ENCODE data around the gene TAS2R40.
"Not testable (repeated sequence)": the region's sequence is repeated elsewhere in the genome, so short reads cannot be mapped to it uniquely, and the experiment has no call there.

The TAS2R40 gene

GRCh38 chr7:143221737-143222136, at the start of gene TAS2R40:
TAS2R40 (plus strand) TSS chr7:143222037; CDS start chr7:143222079, 42 bp downstream.
- no peak for DNase-seq

GRCh38 chr7:143172354-143172753, 49.5 kb upstream of the TAS2R40 start:
- no peak for DNase-seq

GRCh38 chr7:143176128-143176527, 45.7 kb upstream of the TAS2R40 start:
- no peak for DNase-seq

- DNase-seq, result no peak
Measured at GRCh38 chr7:143177374-143178119, 44.3 kb upstream of the TAS2R40 start.

- DNase-seq, result not testable (repeated sequence)
Measured at GRCh38 chr7:143180771-143181170, 41.1 kb upstream of the TAS2R40 start.

- no peak for DNase-seq
Measured at GRCh38 chr7:143181349-143181748, 40.5 kb upstream of the TAS2R40 start.

- DNase-seq, result no peak
Measured at GRCh38 chr7:143183024-143183423, 38.8 kb upstream of the TAS2R40 start, which contains the start of gene TAS2R39. TAS2R39 (plus strand) TSS chr7:143183419; CDS start chr7:143183419, 0 bp downstream.

- DNase-seq, result no peak
Measured at GRCh38 chr7:143185551-143185950, 36.3 kb upstream of the TAS2R40 start.

- no peak for DNase-seq
Measured at GRCh38 chr7:143188994-143189393, 32.8 kb upstream of the TAS2R40 start.

GRCh38 chr7:143193880-143194279, 28.0 kb upstream of the TAS2R40 start:
- DNase-seq, result no peak

- DNase-seq, result no peak
Measured at GRCh38 chr7:143199040-143199439, 22.8 kb upstream of the TAS2R40 start.

GRCh38 chr7:143202161-143202560, 19.7 kb upstream of the TAS2R40 start:
- no peak for DNase-seq

GRCh38 chr7:143203386-143203785, 18.5 kb upstream of the TAS2R40 start:
- no peak for DNase-seq

GRCh38 chr7:143205560-143206293, 16.1 kb upstream of the TAS2R40 start:
- no peak for DNase-seq

- DNase-seq, result no peak
Measured at GRCh38 chr7:143210541-143210940, 11.3 kb upstream of the TAS2R40 start.

GRCh38 chr7:143213478-143213877, 8.4 kb upstream of the TAS2R40 start:
- not testable (repeated sequence) for DNase-seq

- peak; percentile 45 for DNase-seq
Measured at GRCh38 chr7:143214789-143215679, 6.8 kb upstream of the TAS2R40 start.

- no peak for DNase-seq
Measured at GRCh38 chr7:143216151-143216550, 5.7 kb upstream of the TAS2R40 start.

GRCh38 chr7:143216686-143217085, 5.2 kb upstream of the TAS2R40 start:
- DNase-seq, result no peak

GRCh38 chr7:143217806-143218205, 4.0 kb upstream of the TAS2R40 start:
- no peak for DNase-seq

- DNase-seq, result no peak
Measured at GRCh38 chr7:143221286-143221685, 551 bp upstream of the TAS2R40 start.

- DNase-seq, result no peak
Measured at GRCh38 chr7:143222782-143223181, 945 bp downstream of the TAS2R40 start.

GRCh38 chr7:143223784-143224183, 1.9 kb downstream of the TAS2R40 start:
- DNase-seq, result no peak

All from activated CD4-positive, CD25-positive, alpha-beta regulatory T cell treated with anti-CD3 and anti-CD28 coated beads, Interleukin-2, amount 50 U/mL, for 72 hours (primary cell).